Measurements from ENCODE around the gene PHF21B. TPM values are rescaled to one million over a fixed set of nuclear protein-coding genes. Genes with fewer than 3 reads are reported as not detected.
A peak's percentile ranks its signal among the peaks of the same experiment; 100 is the strongest.

PHF21B gene
- total RNA-seq, 2 experiments from 2014 or later: not detected

DNA sequence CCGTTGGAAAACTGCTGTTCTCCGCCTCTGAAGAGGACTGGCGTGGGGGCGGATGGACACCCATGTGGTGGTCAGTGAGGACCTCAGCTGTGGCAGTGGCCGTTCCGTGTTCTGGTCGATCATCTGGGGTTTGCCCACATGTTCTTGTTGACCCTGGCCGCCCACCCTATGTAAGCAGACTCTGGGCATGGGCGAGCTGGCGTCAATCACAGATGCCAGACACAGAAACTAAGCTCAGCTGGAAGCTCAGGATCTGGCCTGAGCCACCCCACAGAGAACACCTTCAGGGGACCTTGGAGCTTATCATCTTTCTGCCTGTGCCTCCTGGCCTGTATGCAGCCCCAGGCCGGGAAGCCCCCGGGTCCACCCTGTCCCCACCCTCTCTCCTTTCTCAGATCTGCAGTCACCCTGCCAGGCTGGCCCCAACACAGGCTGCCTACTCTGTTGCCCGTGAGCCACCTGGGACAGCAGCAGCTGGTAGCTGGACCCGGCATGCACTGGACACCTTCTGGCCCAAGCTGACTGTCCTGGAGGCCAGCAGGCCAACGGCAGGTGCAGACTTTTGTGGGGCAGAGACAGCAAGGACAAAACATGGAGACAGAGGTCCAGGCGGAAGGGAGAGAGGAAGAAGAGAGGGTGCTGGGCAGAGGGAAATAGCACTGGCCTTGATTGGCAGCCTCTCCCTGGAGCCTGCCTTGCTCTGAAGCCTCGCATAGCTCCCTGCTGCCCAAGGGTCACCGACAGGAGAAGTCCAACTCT lies 91.5 kb downstream of the PHF21B start:
- ATAC-seq (ENCODE audit: low read depth) (no peak), DNase-seq (peak; percentile 10)
- Mint-ChIP-seq H3K27ac (no peak overlapping the region), H3K4me1 (no peaks in the 10 kb centered on the region), H3K36me3 (no peaks in the 10 kb centered on the region), H3K27me3 (peaks cover 9% of the 10 kb centered on the region), H3K4me3 (no peak overlapping the region), H3K9me3 (no peaks in the 10 kb centered on the region)
- POLR2A ChIA-PET: no interaction called here

DNA sequence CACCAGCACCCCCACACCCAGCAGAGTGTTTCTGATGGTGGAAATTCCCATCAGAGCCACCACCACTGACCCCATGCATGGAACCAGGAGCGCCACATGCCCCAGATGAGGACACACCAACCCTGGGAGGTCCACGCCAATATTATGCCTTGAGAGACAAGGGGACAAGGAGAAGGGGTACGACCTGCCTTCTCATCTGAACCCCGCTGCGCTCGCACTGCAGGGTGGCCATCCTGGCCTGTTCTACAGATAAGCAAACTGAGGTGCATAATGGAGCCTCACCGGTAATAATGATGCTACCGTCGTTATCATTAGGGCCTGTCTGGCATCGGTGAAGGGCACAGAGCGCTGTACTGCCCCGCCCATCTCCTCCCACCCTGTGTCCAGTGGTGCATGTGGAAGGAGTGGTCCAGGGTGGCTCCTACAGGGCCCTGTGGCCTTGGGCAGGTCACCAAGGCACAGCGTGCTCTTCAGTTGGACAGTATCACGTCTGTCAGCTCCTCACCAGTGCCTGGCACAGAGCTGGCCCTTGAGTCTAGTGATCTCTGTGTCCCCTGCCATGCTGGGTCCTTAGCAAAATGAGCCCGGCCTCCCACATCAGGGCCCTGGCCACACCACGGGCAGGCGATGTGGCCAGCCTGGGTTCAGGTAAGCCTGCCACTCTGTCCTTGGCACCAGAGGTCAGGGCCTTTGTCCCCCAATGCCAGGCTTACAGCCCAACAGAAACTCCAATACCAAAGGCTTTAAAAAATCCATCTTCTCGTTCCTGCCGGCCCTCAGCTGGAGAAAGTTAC lies 92.2 kb downstream of the PHF21B start:
- POLR2A ChIA-PET: no interaction called here
- Mint-ChIP-seq H3K27me3 (peaks cover 6% of the 10 kb centered on the region), H3K4me3 (no peak overlapping the region), H3K36me3 (no peaks in the 10 kb centered on the region), H3K27ac (no peak overlapping the region), H3K9me3 (no peaks in the 10 kb centered on the region), H3K4me1 (no peaks in the 10 kb centered on the region)
- ATAC-seq (ENCODE audit: low read depth): no peak
- peak; percentile 16 for DNase-seq

DNA sequence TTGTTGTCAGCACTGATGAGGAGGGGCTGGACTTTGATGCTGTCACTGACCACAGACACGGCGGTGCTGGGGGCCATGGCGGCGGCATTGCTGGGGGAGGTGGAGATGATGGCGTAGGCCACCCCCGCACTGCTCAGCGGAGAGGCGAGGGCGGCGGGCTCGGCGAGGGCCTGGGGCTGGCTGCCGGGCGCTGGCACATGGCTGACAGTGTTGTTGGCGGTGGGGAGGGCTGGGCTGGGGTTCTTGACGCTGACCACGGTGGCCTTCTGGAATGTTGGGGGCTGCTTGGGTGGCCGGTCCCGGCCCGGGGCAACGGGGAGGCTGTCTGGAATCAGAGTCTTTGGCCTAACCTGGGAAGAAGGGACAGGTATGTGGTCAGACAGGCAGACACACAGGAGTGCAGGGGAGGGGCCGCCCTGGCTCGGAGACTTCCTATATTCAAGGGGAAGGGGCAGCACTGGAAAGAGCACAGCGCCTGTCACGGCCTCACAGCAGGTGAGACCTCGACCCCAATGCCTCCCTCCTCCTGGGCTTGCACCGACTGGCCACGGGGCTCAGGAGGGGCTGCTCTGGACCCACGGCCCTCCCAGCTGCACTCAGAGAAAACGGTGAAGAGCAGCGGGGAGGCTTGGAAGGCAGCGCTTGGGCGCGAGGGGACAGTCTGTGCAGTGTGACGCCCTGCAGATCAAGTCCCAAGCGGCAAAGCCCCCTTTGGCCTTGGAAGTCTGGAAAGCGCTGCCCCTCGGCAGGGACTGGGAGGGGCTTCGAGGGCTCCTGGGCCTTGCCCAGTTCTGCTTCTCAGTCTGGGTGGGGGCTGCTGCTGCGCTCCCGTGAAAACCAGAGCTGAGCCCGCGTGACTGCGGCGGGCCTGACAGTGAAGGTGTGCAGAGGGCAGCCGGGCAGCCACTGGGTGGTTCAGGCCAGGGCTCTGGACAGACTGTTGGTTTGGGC lies 93.2 kb downstream of the PHF21B start:
- Mint-ChIP-seq H3K4me3 (no peak overlapping the region), H3K4me1 (no peaks in the 10 kb centered on the region)
- POLR2A ChIA-PET: no interaction called here

DNA sequence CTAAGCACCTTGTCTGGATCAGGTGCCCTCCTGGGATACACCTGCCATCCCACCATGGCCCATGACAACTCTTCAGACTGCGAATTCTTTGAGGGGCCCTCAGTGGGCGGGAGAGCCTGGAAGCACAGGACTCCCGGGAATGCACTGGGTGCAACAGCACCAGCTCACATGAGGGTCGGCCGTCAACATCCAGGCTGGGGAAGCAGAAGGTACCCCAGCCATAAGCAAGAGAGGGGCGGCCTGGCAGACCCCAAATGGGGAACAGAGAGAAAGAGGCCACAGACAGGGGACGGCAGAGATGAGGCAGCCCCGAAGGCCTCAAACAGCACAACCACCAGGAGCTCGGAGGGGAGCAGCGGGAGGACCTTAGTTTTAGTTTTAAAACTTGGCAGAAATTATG lies 94.4 kb downstream of the PHF21B start:
- POLR2A ChIA-PET: no interaction called here
- Mint-ChIP-seq H3K4me3 (no peak overlapping the region), H3K4me1 (no peaks in the 10 kb centered on the region), H3K27ac (no peak overlapping the region), H3K36me3 (no peaks in the 10 kb centered on the region), H3K9me3 (peaks cover 7% of the 10 kb centered on the region), H3K27me3 (no peaks in the 10 kb centered on the region)
- DNase-seq (peak; percentile 4), ATAC-seq (ENCODE audit: low read depth) (no peak)

More for the DNA sequence above, 93.2 kb downstream of the PHF21B start:
- Mint-ChIP-seq H3K27ac (no peak overlapping the region), H3K27me3 (no peaks in the 10 kb centered on the region), H3K36me3 (no peaks in the 10 kb centered on the region), H3K9me3 (peaks cover 1% of the 10 kb centered on the region)
- peak; percentile 15 for DNase-seq
- no peak for ATAC-seq (ENCODE audit: low read depth)

DNA sequence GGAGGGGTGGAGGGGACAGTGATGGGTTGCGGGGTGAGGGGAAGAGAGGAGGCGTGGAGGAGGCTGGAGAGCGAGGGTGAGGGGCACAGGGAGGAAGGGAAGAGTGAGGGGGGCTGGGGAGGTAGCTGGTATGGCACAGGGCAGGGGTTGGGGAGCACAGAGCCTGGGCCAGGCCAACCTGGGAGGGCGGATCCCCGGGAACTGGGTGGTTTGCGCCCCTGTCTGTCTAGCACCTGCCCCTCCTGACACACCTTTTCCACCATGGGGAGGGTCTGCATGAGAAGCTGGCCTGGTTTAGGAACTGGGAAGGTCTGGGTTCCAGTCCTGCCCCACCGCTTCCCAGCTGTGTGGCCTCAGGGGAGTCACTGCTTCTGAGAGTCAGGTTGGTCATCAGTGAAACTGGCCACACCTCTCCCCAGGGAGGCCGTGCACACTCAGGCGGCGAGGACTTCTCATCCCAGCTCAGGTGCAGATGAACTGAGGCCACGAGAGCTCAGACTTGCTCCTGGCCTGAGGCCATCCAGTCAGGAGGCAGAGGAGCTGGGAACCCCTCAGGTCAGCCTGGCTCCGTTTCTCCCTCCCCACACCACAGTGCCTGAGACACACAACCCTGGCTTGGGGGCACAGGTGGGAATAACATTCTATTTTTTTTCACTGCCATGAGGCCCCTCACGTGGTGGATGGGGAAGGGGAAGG lies 95.6 kb downstream of the PHF21B start:
- Mint-ChIP-seq H3K36me3 (no peaks in the 10 kb centered on the region), H3K27ac (no peak overlapping the region), H3K9me3 (peaks cover 8% of the 10 kb centered on the region), H3K4me3 (no peak overlapping the region), H3K4me1 (no peaks in the 10 kb centered on the region), H3K27me3 (no peaks in the 10 kb centered on the region)
- ATAC-seq (ENCODE audit: low read depth) (no peak), DNase-seq (peak; percentile 10)
- POLR2A ChIA-PET: interaction anchor here (0.6 kb wide), 1 partner anchor 1796 kb away, joined by 3 read pairs; no protein-coding TSS in a partner anchor

DNA sequence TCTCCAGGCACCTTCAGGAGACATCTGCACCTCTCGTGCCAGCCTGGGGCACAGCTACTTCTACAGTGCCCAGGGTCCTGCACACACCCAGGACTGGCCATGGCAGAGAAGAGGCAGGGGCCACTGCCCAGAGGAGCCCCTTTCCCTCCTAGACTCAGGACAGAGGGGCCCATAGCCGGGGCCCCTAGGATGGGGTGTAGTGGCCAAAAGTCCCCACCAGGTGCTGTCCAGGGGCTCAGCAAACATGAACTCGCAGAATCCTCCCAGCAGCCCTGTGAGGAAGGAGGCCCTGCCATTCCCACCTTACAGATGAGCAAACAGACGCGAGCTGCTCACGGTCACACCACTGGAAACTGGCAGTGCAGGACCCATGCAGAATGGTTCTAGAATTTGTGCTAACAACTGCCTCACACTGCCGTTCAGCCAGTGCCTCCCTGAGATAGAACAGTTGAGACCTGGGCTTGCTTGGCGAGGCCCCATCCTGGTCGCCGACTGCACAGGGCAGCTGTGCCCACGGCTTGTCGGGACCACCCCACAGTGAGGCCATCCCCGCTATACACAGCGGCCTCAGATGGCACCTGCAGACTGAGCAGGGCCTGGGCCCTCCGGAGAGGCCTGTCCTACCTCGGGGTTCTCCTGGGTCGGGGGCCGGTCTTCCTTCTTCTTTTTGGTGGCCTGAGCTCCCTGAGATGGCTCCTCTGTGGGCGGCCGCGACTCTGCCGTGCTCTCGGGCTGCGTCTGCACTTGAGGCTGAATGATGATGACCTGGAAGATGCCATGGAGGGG lies 96.4 kb downstream of the PHF21B start:
- ATAC-seq (ENCODE audit: low read depth) (no peak), DNase-seq (peak; percentile 11)
- H3K4me1 Mint-ChIP-seq: no peaks in the 10 kb centered on the region
- POLR2A ChIA-PET: no interaction called here
- H3K27me3 Mint-ChIP-seq: no peaks in the 10 kb centered on the region
- no peak overlapping the region for H3K27ac Mint-ChIP-seq
- no peaks in the 10 kb centered on the region for H3K36me3 Mint-ChIP-seq
- peaks cover 8% of the 10 kb centered on the region for H3K9me3 Mint-ChIP-seq
- H3K4me3 Mint-ChIP-seq: no peak overlapping the region

DNA sequence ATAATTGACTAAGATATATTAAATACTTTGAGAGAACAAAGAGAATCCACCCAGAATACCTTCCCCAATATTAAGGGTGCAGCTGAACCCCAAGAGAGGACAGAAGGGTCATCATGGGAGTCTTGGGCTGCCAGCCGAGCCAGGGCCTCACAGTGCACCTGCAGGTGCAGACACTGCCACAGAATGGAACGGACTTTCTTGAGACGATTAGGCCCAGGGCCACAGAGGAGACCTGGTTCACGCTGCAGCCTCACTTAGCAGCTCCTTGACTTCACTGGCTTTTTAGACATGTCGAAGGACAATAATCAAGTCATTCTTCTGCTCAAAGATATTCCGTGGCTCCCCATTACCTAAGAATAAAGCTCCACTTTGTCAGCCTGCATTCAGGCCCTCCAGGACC lies 100.6 kb downstream of the PHF21B start:
- H3K4me3 Mint-ChIP-seq: no peak overlapping the region
- no peaks in the 10 kb centered on the region for H3K36me3 Mint-ChIP-seq
- ATAC-seq (ENCODE audit: low read depth): no peak
- no peak overlapping the region for H3K27ac Mint-ChIP-seq
- DNase-seq: no peak
- H3K27me3 Mint-ChIP-seq: peaks cover 8% of the 10 kb centered on the region
- POLR2A ChIA-PET: no interaction called here
- peaks cover 8% of the 10 kb centered on the region for H3K9me3 Mint-ChIP-seq
- no peaks in the 10 kb centered on the region for H3K4me1 Mint-ChIP-seq

DNA sequence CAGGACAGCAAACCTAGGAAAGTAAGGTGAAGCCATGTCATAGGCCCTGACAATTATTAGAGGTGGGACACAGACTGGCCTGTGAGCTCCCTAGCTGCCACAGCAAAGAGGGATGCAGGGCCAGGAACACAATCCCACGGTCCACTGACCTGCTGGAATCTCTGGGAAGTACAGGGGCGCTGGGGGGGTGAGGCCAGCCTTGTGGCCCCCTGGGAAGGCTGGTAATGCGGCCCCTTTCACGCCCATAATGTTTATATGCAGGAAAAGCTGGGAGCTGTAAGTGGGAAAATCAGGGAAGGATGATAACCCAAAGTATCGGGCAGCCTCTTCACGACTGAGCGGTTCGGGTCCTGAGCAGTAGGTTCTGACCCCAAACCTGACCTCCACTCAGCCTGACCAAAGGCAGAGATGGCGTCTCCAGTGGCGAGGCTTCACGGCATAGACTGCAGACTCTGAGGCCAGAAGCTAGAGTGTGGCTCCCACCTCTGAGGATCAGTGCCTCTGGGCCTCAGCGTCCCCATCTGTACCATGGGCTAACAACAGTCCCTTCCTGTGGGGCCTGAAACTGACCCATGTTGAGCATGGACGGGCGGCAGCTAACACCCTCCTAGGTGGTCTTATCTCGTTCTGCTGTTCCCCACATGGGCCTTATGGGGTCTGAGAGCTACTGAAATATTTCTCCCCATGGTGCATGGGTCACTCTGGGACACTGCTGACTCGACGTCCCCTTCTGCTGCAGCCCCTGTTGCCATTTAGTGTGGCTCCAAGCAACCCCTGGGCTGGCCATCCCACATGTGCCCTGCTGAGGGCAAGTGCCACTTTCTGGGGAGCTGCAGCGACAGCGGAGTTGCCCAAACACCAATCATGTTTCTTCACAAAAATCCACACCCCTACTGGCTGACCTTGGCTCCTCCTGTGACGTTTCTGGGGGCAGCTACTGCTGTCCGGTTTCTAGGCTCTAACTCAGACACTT lies 101.8 kb downstream of the PHF21B start:
- Mint-ChIP-seq H3K9me3 (peaks cover 8% of the 10 kb centered on the region), H3K27me3 (peaks cover 17% of the 10 kb centered on the region), H3K36me3 (no peaks in the 10 kb centered on the region), H3K4me3 (no peak overlapping the region), H3K4me1 (no peaks in the 10 kb centered on the region), H3K27ac (no peak overlapping the region)
- no peak for DNase-seq
- no peak for ATAC-seq (ENCODE audit: low read depth)
- POLR2A ChIA-PET: no interaction called here

DNA sequence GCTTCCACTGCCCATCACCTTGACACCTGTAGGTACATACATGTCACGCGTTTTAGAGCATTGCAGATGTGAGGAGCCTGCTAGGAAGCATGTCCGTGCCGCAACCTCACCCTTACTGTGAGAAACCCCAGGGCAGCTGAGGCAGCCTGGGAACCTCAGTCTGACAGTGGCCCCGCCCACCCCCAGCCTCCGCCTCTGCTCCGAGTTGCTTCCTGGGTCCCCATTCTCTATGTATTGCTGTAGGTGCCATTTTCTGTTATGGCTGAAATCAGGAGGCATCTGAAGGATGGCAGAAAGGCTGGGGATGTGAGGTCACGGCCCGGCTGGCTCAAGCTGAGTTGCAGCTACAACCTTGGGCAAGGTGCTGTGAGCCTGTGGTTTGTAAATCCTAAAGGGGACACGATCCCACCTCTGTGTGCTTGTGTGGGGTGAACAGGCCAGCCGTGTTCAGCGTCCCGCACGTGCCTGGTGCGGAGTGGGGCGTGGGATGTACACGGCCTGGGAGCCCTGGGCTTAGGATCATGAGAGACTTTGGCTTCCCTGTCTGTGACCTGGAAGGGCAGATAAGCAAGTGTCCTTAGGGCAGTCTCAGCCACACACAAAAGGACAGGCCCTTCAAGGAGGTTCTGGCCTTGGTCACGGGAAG lies 102.7 kb downstream of the PHF21B start:
- ATAC-seq (ENCODE audit: low read depth): no peak
- H3K27me3 Mint-ChIP-seq: peaks cover 22% of the 10 kb centered on the region
- no peak for DNase-seq
- H3K36me3 Mint-ChIP-seq: no peaks in the 10 kb centered on the region
- no peaks in the 10 kb centered on the region for H3K4me1 Mint-ChIP-seq
- POLR2A ChIA-PET: no interaction called here
- H3K27ac Mint-ChIP-seq: no peak overlapping the region
- no peak overlapping the region for H3K4me3 Mint-ChIP-seq
- H3K9me3 Mint-ChIP-seq: peaks cover 8% of the 10 kb centered on the region

DNA sequence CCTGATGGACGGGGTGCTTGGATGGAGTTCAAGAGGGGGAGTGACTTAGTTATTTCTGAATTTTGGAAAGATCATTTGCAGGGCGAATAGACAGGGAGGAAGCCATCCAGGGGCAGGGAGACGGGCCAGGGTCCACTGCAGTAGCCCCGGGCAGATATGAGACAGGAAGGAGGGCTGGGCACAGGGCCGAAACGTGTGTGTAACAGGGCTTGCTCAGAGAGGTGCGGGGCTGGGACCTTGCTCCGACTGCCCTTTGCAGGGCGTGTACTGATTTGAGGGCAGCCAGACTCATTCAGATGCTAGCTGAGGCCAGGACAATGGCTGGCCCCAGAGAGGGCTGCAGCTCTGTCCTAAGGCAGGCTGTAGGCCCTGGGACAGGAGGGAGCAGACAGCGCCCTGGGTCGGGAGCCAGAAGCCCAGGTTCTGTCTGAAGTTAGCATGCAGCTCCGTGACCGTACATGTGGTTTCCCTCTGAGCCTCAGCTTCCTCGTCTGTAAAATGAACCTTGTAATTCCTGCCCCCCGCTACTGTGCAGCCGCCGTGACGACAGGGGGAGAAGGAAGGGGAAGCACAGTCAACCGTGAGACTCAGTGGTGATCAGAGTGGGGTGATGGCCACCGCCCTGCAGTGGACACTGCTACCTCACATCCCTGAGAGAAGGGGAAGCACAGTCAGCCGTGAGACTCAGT lies 103.4 kb downstream of the PHF21B start:
- peaks cover 22% of the 10 kb centered on the region for H3K27me3 Mint-ChIP-seq
- H3K9me3 Mint-ChIP-seq: peaks cover 8% of the 10 kb centered on the region
- no peak for DNase-seq
- no peak overlapping the region for H3K27ac Mint-ChIP-seq
- POLR2A ChIA-PET: no interaction called here
- H3K4me1 Mint-ChIP-seq: no peaks in the 10 kb centered on the region
- no peak for ATAC-seq (ENCODE audit: low read depth)
- no peak overlapping the region for H3K4me3 Mint-ChIP-seq
- H3K36me3 Mint-ChIP-seq: no peaks in the 10 kb centered on the region

Measured in activated naive CD8-positive, alpha-beta T cell treated with anti-CD3 and anti-CD28 coated beads, Interleukin-2, amount 10 ng/mL, durations not matched to agents 7 days and 5 days (primary cell).